Liver (tissue), 9 donors: ENCODE results near the gene RSRP1. TPM values are rescaled to one million over a fixed set of nuclear protein-coding genes. Genes with fewer than 3 reads are reported as not detected.

Experiments used
- DNase-seq: peaks from one replicate; pipeline ENCODE4 v3.0.0-alpha.2; 2017; ENCODE audit warnings: low spot score
- H3K27ac ChIP-seq, 2 donors: one replicate each; pipeline ENCODE4 v1.7.0; 2013; ENCODE audit warnings: inconsistent platforms in 2 of 2, low read length in 2 of 2, control low read depth in 1 of 2, low read depth in 1 of 2, mild to moderate bottlenecking in 1 of 2
- H3K27me3 ChIP-seq, 4 donors: one replicate each; pipeline versions ENCODE4 v1.6.1 to v1.7.0; 2013; ENCODE audit warnings: low read length in 3 of 4, inconsistent platforms in 1 of 4, mild to moderate bottlenecking in 1 of 4, moderate library complexity in 1 of 4; ENCODE audit not compliant: control insufficient read depth in 4 of 4, insufficient read depth in 4 of 4
- H3K36me3 ChIP-seq, 4 donors: one replicate each; pipeline versions ENCODE4 v1.6.1 to v1.7.0; 2013; ENCODE audit warnings: low read length in 3 of 4, mild to moderate bottlenecking in 3 of 4, low read depth in 1 of 4, moderate library complexity in 1 of 4; ENCODE audit not compliant: control insufficient read depth in 4 of 4, insufficient read depth in 3 of 4
- H3K4me1 ChIP-seq, 4 donors: one replicate each; pipeline versions ENCODE4 v1.6.1 to v1.7.0; 2013; ENCODE audit warnings: low read length in 3 of 4, mild to moderate bottlenecking in 3 of 4, moderate library complexity in 1 of 4; ENCODE audit not compliant: control insufficient read depth in 4 of 4, insufficient read depth in 4 of 4
- H3K4me3 ChIP-seq, 3 donors: one replicate each; pipeline versions ENCODE4 v1.6.1 to v1.7.0; 2013; ENCODE audit warnings: low read length in 3 of 3, control low read depth in 1 of 3, low read depth in 1 of 3, mild to moderate bottlenecking in 1 of 3
- H3K9ac ChIP-seq, 2 donors: one replicate each; pipeline ENCODE4 v1.7.0; 2013; ENCODE audit warnings: low read length in 2 of 2, mild to moderate bottlenecking in 2 of 2, moderate library complexity in 2 of 2, control low read depth in 1 of 2, low read depth in 1 of 2
- H3K9me3 ChIP-seq, 4 donors: one replicate each; pipeline versions ENCODE4 v1.6.1 to v1.7.0; 2013; ENCODE audit warnings: low read length in 3 of 4; ENCODE audit not compliant: control insufficient read depth in 4 of 4
- ATF3 ChIP-seq: IDR thresholded peaks from 2 replicates; pipeline ENCODE4 v1.6.1; 2016; ENCODE audit warnings: antibody characterized with exemption
- CTCF ChIP-seq: fragments of 150-350 bp; IDR thresholded peaks from 2 replicates; pipeline ENCODE4 v1.5.1; 2017; ENCODE audit warnings: improper control_type of control experiment, low read depth, low read length; ENCODE audit not compliant: missing input control
- EGR1 ChIP-seq, 2 donors: IDR thresholded peaks; 2 replicates each; pipeline ENCODE4 v1.6.1; 2016 to 2018; ENCODE audit warnings: antibody characterized with exemption in 2 of 2, low read depth in 2 of 2
- FOXA1 ChIP-seq: IDR thresholded peaks from 2 replicates; pipeline ENCODE4 v1.6.1; 2016; ENCODE audit warnings: antibody characterized with exemption
- FOXA2 ChIP-seq: IDR thresholded peaks from 2 replicates; pipeline ENCODE4 v1.6.1; 2016; ENCODE audit warnings: antibody characterized with exemption
- HNF4A ChIP-seq, 2 donors: conservative IDR thresholded peaks; 2 replicates each; pipeline ENCODE4 v1.6.1; 2016; ENCODE audit warnings: antibody characterized with exemption in 2 of 2, mild to moderate bottlenecking in 2 of 2
- JUND ChIP-seq, 2 donors: IDR thresholded peaks; 2 replicates each; pipeline ENCODE4 v1.6.1; 2016; ENCODE audit warnings: antibody characterized with exemption in 2 of 2
- MAX ChIP-seq: IDR thresholded peaks from 2 replicates; pipeline ENCODE4 v1.6.1; 2016; ENCODE audit warnings: antibody characterized with exemption
- NR2F2 ChIP-seq: IDR thresholded peaks from 2 replicates; pipeline ENCODE4 v1.6.1; 2016; ENCODE audit warnings: antibody characterized with exemption
- RAD21 ChIP-seq, 2 donors: IDR thresholded peaks; 2 replicates each; pipeline ENCODE4 v1.6.1; 2016; ENCODE audit warnings: antibody characterized with exemption in 2 of 2, mild to moderate bottlenecking in 2 of 2
- REST ChIP-seq: IDR thresholded peaks from 2 replicates; pipeline ENCODE4 v1.6.1; 2016; ENCODE audit warnings: antibody characterized with exemption, mild to moderate bottlenecking
- RXRA ChIP-seq, 2 donors: IDR thresholded peaks; 2 replicates each; pipeline ENCODE4 v1.6.1; 2017 to 2018; ENCODE audit warnings: antibody characterized with exemption in 2 of 2, mild to moderate bottlenecking in 1 of 2
- SP1 ChIP-seq: IDR thresholded peaks from 2 replicates; pipeline ENCODE4 v1.6.1; 2018; ENCODE audit warnings: antibody characterized with exemption, mild to moderate bottlenecking
- TAF1 ChIP-seq: conservative IDR thresholded peaks from 2 replicates; pipeline ENCODE4 v1.6.1; 2016; ENCODE audit warnings: antibody characterized with exemption, mild to moderate bottlenecking
- YY1 ChIP-seq: IDR thresholded peaks from 2 replicates; pipeline ENCODE4 v1.6.1; 2016; ENCODE audit warnings: antibody characterized with exemption, mild to moderate bottlenecking
- WGBS: extraction: QIAGEN DNeasy Blood & Tissue Kit; methylation state at CpG from one replicate; pipeline ENCODE4 v1.1.7; 2013; 5-methylcytosine and 5-hydroxymethylcytosine counted together
- polyA plus RNA-seq, 2 donors: library from polyadenylated mRNA; stranded (reverse) in 1 of 2; unstranded in 1 of 2; fragments of 200-250 nt in 1 of 2; fragments of >200 nt in 1 of 2; fragmentation: Nextera tagmentation in 1 of 2; extraction: Ambion mirVana in 1 of 2; gene quantifications; one replicate each; pipeline versions ENCODE4 v1.2.1 to v1.2.3, GENCODE V29; 2013 to 2015
- total RNA-seq, 2 donors: library from RNA; depleted of rRNA; stranded (reverse); fragments of >200 nt; gene quantifications; one replicate each; pipeline ENCODE4 v1.2.3, GENCODE V29; 2014
- donor health status: healthy.
- donor health status: healthy.
- donor health status: healthy.
- donor health status: healthy.
- donor health status: healthy.

Gene RSRP1
- total and polyA plus RNA-seq, 4 donors: 19.9 to 101 (median 74.0) TPM

GRCh38 chr1:25205786-25206185 lies 41.5 kb downstream of the RSRP1 start:
- TF ChIP-seq TAF1 (no peak), RXRA (IDR thresholded peaks at IDR 0.05) (no peak), EGR1 (IDR thresholded peaks at IDR 0.05; ENCODE audit: low read depth in 2 of 2) (no peak), ATF3 (no peak), REST (no peak)
- no peaks in the 10 kb centered on the region for H3K27me3 ChIP-seq
- H3K9ac ChIP-seq: no peak overlapping the region
- WGBS: 91% methylated on average over 5 of the region's 5 CpGs
- no peaks in the 10 kb centered on the region for H3K4me1 ChIP-seq
- no peaks in the 10 kb centered on the region for H3K9me3 ChIP-seq
- no peak overlapping the region for H3K27ac ChIP-seq
- no peak overlapping the region for H3K4me3 ChIP-seq
- no peak for DNase-seq
- H3K36me3 ChIP-seq: no peaks in the 10 kb centered on the region

- Histone ChIP-seq H3K27me3 (no peaks in the 10 kb centered on the region), H3K36me3 (no peaks in the 10 kb centered on the region), H3K4me3 (no peak overlapping the region), H3K27ac (no peak overlapping the region), H3K9me3 (no peaks in the 10 kb centered on the region), H3K4me1 (no peaks in the 10 kb centered on the region), H3K9ac (no peak overlapping the region)
- WGBS: 62% methylated on average over 9 of the region's 9 CpGs
- no peak for DNase-seq
- no peak for TF ChIP-seq MAX
- no peak for TF ChIP-seq YY1
- TF ChIP-seq CTCF: peak; percentile 77
- peak; percentile 84 to 85 for TF ChIP-seq RAD21 (IDR thresholded peaks at IDR 0.05)
- no peak for TF ChIP-seq NR2F2
- TF ChIP-seq RXRA (IDR thresholded peaks at IDR 0.05): no peak
These were observed 42.3 kb downstream of the RSRP1 start for GRCh38 chr1:25204797-25205480.

GRCh38 chr1:25201006-25201405 lies 46.2 kb downstream of the RSRP1 start:
- 84% methylated on average over 7 of the region's 7 CpGs for WGBS
- Histone ChIP-seq H3K4me1 (no peaks in the 10 kb centered on the region), H3K9ac (no peak overlapping the region), H3K4me3 (no peak overlapping the region), H3K27ac (no peak overlapping the region), H3K27me3 (no peaks in the 10 kb centered on the region), H3K36me3 (no peaks in the 10 kb centered on the region), H3K9me3 (no peaks in the 10 kb centered on the region)
- no peak for DNase-seq
- TF ChIP-seq CTCF (no peak), JUND (IDR thresholded peaks at IDR 0.05) (no peak), RXRA (IDR thresholded peaks at IDR 0.05) (no peak), FOXA2 (no peak), FOXA1 (no peak), ATF3 (no peak), REST (no peak), EGR1 (IDR thresholded peaks at IDR 0.05; ENCODE audit: low read depth in 2 of 2) (no peak), HNF4A (conservative IDR thresholded peaks at IDR 0.05) (no peak), SP1 (no peak)
